ENCODE results near the gene PARD3B.

GRCh38 chr2:205078762-205079161 lies 533.5 kb downstream of the PARD3B start:
- TF ChIP-seq EZH2 (IDR thresholded peaks at IDR 0.05; ENCODE audit: borderline replicate concordance, low read depth, low read length, poor library complexity, severe bottlenecking) (no peak), CTCF (conservative IDR thresholded peaks at IDR 0.05; ENCODE audit: low read depth, low read length) (no peak)

Data from A673 (cell line).